ENCODE measurements around the gene CABLES2.
"Not testable (repeated sequence)": the region's sequence is repeated elsewhere in the genome, so short reads cannot be mapped to it uniquely, and the experiment has no call there.

The CABLES2 gene

GRCh38 chr20:62390317-62391164 is 16.5 kb downstream of the CABLES2 start:
- DNase-seq (ENCODE audit: low spot score), result no peak

- DNase-seq (ENCODE audit: low spot score), result no peak
Observed at GRCh38 chr20:62389601-62390087, 17.4 kb downstream of the CABLES2 start.

- DNase-seq (ENCODE audit: low spot score), result no peak
Observed at GRCh38 chr20:62388839-62389600, 18.1 kb downstream of the CABLES2 start.

DNA sequence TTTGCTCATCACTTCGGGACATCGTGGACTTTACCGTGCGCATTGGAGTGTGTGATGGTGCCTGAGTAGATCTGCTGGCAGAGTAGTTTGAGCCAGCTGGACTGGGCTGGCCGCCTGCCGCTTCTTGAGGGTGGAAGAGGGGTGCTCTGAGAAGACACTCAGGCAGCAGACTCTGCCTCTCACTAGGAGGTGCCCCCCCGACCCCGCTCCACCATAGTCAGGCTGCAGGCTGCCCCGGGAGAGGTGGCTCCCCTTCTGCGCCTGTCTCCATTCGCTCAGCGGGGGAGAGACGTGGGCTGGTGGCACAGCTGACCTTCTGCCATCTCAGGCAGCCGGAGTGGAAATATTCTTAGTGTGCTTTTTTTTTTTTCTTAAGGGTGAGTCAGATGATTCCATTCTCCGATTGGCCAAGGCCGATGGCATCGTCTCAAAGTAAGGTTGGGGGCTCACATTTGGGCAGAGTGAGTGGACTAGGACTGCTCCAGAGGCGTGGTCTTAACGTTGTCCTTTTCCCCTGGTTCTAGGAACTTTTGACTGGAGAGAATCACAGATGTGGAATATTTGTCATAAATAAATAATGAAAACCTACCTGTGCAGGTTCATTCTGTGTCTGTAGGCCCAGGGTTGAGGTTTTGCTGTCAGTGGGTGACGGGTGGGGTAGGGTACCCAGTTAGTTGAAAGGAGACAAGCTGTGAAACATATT is 19.0 kb downstream of the CABLES2 start:
- no peak for DNase-seq (ENCODE audit: low spot score)

DNA sequence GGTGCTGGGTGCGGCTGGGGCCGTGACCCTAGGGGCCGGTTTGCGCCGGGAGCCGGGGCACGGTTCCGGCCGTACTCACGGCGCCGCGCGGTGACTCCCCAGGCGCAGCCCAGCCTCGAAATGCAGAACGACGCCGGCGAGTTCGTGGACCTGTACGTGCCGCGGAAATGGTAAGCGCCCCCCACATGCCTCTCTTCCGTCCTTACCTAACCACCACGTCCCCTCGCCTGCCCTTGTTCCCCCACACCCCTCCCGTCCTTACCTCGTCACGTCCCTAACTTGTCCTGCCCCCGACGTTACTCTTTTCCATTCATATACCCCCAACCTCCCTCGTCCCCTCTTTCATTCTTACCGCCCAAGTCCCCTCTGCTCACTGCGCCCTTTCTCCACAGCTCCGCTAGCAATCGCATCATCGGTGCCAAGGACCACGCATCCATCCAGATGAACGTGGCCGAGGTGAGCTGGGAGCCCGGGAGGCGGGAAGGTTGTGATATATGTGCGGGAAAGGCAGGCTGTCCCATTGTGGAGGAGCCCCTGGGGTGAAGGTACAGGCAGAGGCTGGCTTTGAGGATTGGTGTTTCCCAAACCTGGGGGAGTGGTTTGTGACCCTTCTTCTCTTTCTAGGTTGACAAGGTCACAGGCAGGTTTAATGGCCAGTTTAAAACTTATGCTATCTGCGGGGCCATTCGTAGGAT is 19.7 kb downstream of the CABLES2 start:
- no peak for DNase-seq (ENCODE audit: low spot score)

DNA sequence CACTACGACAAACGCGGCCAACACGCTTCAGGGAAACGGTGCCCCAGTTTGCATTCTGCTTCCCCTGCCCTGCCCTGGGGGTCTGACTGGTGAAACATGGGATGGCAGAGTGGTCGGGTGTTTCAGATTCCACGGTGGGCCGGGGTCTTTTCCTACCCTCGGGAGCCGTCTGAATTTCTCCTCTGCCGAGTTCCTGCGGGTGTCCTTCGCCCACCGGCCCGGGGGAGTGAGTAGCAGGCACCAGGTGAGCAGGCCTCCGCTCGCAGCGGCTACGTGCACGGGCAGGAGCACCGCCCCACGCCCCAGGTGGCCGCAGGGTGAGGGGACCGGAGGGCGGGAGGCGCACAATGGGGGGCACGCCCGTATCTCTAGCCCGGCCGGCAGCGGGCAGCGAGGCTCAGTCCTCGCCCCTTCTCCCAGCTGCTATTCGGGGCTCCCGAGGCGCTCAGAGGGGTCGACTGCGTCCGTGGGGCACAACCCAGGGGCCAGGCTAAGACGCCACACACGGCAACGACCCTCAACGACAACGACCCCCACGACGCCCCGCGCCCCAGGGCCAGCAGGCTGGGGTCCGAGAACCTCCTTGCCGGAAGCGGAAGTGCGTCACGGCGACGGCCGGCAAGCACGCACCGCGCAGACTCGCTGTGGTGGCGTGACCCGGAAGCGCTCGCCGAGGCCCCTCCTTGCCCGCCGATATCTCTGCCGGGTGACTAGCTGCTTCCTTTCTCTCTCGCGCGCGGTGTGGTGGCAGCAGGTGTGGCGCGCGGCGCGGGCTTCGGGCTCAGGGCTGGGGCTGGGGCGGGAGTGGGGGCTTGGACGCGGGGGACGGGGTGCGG is 20.5 kb downstream of the CABLES2 start, which contains the start of gene RPS21:
Gene RPS21, plus strand, starts transcription at position 721 of the 836 bp plus-strand sequence. CDS start 236 bp downstream, outside the sequence.
- DNase-seq (ENCODE audit: low spot score), result peak; percentile 98

DNA sequence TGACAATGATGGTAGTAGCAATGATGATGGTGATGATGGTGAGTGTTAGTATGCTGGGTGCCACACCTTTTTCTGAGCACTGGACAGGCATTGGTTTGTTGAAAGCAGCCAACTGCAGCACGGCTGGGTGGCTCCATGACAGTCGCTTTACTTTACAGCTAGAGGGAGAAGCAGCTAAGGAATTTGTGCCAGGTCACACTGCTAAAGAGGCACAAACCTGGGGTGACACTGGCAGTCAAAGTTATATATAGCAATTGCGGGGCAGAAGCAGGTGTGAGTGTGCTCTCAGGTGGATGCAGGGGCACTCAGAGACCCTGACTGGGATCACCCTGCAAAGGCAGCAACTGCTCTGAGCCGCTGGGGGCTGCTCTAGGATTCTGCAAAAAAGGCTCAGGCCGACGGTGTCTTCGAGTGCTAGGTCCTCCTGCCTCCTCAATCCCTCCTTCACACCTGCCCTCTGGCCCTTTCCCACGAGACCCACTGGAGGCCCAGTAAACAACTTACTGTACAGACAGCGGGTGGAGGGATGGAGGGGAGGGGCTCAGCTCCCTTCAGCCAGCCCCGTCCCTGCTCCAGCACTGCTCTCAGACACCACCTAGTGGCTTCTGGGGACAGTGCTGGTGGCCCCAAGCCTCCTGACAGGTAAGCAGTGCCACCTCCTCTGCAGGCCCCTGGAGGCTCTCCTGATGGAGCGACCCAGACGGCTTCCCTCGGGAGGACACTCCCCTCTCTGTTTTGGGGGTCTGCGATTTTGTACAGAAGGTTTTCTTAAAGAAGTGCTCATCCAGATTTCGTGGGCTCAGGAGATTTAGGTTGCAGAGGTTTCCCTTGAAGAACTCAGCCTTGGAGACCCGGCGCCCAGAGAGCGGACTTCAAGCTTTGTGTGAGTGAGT is 24.5 kb downstream of the CABLES2 start:
- peak; percentile 91 for DNase-seq (ENCODE audit: low spot score)

DNA sequence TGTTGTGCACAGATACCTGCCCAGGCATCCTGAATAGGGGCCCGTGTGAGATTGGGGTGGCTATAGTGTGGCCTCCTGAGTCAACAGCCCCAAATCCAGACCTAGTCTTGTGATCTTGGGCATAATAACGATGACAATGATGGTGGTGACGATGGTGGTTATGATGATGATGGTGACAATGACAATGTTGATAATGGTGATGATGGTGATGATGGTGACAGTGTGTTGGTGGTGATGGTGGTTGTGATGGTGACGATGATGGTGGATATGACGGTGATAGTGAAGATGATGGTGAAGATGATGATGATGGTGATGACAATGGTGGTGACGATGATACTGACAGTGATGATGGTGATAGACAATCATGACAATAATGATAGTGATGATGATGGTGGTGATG is 25.2 kb downstream of the CABLES2 start:
- no peak for DNase-seq (ENCODE audit: low spot score)

DNA sequence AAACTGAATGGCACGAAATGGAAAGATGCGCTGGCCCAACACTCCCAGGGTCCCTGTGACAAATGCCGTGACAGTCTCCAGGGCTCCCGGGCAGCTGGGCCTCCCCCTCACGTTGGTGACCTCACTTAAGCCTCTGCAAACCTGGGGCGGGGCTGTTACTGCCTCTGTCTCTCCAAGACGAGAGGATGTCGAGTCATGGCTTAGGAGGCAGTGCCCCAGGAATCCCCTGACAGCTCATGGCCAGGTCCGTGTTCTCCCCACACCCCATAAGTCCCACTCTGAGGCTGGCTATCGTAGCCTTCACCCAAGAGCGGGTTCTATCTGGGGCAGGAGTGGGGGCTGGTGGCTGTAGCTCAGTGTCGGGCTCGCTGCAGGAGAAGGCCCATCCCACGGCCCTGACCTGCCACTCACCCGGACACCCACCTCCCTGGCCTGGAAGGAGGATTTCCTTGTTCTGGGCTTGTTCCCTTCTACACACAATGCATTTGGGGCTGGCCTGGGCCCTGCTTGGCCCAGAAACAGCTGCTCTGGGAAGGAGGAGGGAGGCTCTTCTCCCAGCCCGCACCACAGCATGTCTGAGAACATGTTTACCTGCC is 25.8 kb downstream of the CABLES2 start:
- no peak for DNase-seq (ENCODE audit: low spot score)

- no peak for DNase-seq (ENCODE audit: low spot score)
Observed at GRCh38 chr20:62378215-62378614, 28.9 kb downstream of the CABLES2 start.

GRCh38 chr20:62377615-62378178 is 29.4 kb downstream of the CABLES2 start:
- DNase-seq (ENCODE audit: low spot score), result no peak

- no peak for DNase-seq (ENCODE audit: low spot score)
Observed at GRCh38 chr20:62377064-62377461, 30.0 kb downstream of the CABLES2 start.

GRCh38 chr20:62376112-62377063 is 30.7 kb downstream of the CABLES2 start:
- no peak for DNase-seq (ENCODE audit: low spot score)

DNA sequence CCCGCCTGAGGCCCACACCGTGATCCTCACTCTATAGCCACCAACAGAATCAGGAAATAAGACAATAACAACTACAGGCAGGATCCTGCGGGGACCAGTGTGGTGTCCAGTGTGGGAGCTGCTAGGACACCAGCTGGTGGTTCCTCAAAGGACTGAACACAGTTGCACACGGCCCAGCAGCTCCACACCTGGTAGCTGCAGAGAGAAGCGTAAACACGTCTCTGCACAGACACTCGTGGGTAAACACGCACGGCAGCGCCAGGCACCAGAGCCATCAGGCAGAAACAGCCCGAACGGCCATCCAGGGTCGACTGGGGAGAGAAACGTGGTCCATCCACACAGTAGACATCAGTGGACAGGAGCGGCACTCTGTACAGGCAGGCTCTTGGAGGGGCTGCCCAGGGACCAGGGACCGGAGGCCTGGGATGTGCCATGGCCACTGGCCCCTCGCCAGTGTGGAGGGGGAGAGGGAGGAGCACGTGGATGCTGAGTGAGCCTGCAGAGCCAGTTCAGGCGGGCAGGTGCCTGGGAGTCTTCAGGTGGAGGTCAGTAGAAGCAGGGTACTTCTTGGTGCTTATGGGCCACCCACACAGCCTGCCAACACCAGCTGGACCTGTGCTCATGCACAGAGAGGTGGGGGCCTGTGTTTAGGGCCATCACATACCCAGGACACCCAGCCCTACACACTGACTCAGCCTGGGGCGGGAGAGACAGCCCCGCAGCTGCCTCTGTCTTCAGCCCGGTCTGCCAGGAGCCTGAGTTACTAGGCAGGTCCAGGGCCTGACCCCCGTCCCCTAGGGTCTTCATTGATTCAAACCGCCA is 32.5 kb downstream of the CABLES2 start:
- no peak for DNase-seq (ENCODE audit: low spot score)

DNA sequence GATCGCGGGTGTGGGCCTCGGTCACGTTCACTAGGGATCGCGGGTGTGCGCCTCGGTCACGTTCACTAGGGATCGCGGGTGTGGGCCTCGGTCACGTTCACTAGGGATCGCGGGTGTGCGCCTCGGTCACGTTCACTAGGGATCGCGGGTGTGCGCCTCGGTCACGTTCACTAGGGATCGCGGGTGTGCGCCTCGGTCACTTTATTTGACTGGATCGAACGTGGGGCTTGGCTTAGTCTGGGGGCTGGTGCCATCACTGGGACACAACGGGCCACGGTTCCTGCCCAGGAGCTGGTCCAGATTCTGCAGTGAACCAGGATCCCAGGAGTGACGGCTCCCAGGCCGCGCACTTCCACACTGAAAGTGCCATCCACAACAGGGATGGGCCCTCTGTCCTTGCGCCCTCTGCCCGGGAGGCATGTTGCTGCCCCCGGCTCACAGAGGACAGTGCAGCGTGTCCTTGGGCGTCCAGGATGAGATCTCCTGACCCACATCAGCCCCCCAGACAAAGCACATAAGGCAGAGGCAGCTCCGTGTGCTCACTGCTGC is 33.4 kb downstream of the CABLES2 start:
- DNase-seq (ENCODE audit: low spot score), result not testable (repeated sequence)
